ENCODE results near the gene STARD4.

- TF ChIP-seq CTCF (IDR thresholded peaks at IDR 0.05; ENCODE audit: poor library complexity) (no peak), EZH2 (IDR thresholded peaks at IDR 0.05; ENCODE audit: borderline replicate concordance) (no peak)
Measured at GRCh38 chr5:111518777-111519176, 6.4 kb upstream of the STARD4 start.

Data from hepatocyte (in vitro differentiated cells).